Ectodermal cell (in vitro differentiated cells): ENCODE results near the gene NPAS2.

Source experiments
- H3K27ac ChIP-seq: 2 replicates; pipeline ENCODE4 v1.7.0; 2013; ENCODE audit warnings: mild to moderate bottlenecking, low read depth, low read length; ENCODE audit not compliant: insufficient read depth, poor library complexity, severe bottlenecking
- H3K27me3 ChIP-seq: 2 replicates; pipeline ENCODE4 v1.7.0; 2013; ENCODE audit warnings: mild to moderate bottlenecking, low read length; ENCODE audit not compliant: insufficient read depth, control insufficient read depth, poor library complexity, severe bottlenecking
- H3K36me3 ChIP-seq: one replicate; pipeline ENCODE4 v1.7.0; 2013; ENCODE audit warnings: low read length; ENCODE audit not compliant: control insufficient read depth, insufficient read depth
- H3K4me1 ChIP-seq: one replicate; pipeline ENCODE4 v1.7.0; 2013; ENCODE audit warnings: low read length; ENCODE audit not compliant: control insufficient read depth, insufficient read depth
- H3K4me3 ChIP-seq: 2 replicates; pipeline ENCODE4 v1.7.0; 2013; ENCODE audit warnings: low read depth, low read length, control low read depth; ENCODE audit not compliant: insufficient read depth
- H3K9me3 ChIP-seq: 2 replicates; pipeline ENCODE4 v1.7.0; 2013; ENCODE audit warnings: mild to moderate bottlenecking, low read length, moderate library complexity; ENCODE audit not compliant: control insufficient read depth
- WGBS, 2 experiments: methylation state at CpG; one replicate each; pipeline ENCODE4 v1.1.7; 2013; ENCODE audit warnings: missing lambda C conversion rate in 2 of 2; 5-methylcytosine and 5-hydroxymethylcytosine counted together

The NPAS2 gene

DNA sequence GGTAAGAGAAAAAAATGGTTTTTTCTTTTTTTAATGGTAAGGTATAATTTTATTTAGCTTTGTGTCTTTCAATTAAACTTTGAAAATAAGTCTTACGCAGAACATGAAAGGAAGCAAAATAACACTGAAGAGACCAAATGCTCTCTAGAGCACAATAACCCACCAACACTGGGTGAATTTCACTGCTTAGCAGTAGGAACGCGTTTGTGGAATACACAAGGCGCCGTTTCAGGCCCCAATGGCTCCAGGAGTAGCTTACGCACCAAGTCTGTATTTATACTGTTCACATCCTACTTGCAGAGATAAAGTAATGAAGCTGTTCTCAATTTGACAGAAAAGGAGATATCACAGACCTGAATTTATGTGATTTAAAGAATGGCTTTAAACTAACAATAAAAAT lies 205.6 kb downstream of the NPAS2 start:
- Histone ChIP-seq H3K27ac (no peak overlapping the region), H3K4me3 (no peak overlapping the region), H3K4me1 (no peaks in the 10 kb centered on the region), H3K36me3 (peaks cover 9% of the 10 kb centered on the region), H3K27me3 (no peaks in the 10 kb centered on the region), H3K9me3 (no peaks in the 10 kb centered on the region)
- 92 to 93% methylated on average over 6 of the region's 6 CpGs for WGBS, 2 experiments

DNA sequence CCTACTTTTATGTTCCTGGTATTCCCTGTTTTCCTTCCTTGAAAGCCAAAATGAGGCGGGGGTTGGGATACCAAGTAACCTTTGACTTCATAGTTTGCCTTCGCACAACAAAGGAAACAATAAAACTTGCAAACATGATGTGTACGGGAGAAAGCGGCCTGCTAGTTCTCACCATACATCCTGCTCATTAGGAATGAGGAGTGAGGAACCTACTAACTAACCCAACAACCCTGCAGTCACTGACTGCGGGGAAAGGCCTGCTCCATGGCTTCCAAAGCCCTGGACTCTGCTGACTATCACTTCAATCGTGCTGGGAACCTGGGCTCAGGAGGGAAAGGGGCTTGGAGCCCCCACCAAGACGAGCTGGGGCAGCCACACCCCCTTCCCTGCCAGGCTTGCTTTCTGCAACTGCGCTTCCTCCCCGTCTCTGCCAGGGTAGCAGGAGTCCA lies 206.3 kb downstream of the NPAS2 start:
- H3K36me3 ChIP-seq = peaks cover 4% of the 10 kb centered on the region
- H3K27me3 ChIP-seq = no peaks in the 10 kb centered on the region
- no peak overlapping the region for H3K27ac ChIP-seq
- WGBS, 2 experiments = 44 to 57% methylated on average over 9 of the region's 9 CpGs
- H3K9me3 ChIP-seq = no peaks in the 10 kb centered on the region
- H3K4me1 ChIP-seq = no peaks in the 10 kb centered on the region
- H3K4me3 ChIP-seq = no peak overlapping the region

DNA sequence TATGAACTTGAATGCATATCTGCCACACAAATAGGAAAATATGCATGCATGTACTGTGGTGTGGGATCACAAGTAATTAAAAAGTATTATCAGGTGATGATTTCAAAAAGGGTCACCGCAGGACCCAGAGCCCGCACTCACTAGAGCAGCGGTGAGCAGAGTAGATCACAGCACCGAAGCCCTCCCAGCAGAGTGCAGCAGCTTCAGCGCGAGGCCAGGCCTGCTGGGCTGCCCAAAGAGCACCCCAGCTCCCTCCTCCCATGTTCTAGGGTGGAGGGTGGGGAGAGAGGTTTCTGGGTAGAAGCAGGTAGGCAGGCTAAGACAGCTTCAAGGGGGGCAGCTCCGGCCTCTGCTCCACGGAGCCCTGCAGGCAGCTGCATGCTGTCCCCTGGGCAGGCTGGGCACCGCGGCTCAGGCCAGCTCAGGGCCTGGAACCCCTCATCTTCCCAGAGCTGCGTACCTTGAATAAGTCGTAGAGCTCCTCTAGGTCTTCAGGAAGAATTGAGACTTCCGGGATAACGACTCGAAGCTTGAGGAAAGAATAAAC lies 207.1 kb downstream of the NPAS2 start:
- H3K27ac ChIP-seq = no peak overlapping the region
- no peaks in the 10 kb centered on the region for H3K9me3 ChIP-seq
- no peaks in the 10 kb centered on the region for H3K4me1 ChIP-seq
- no peaks in the 10 kb centered on the region for H3K27me3 ChIP-seq
- whole genome bisulfite sequencing, 2 experiments = 91 to 92% methylated on average over 15 of the region's 15 CpGs
- peaks cover 4% of the 10 kb centered on the region for H3K36me3 ChIP-seq
- no peak overlapping the region for H3K4me3 ChIP-seq

DNA sequence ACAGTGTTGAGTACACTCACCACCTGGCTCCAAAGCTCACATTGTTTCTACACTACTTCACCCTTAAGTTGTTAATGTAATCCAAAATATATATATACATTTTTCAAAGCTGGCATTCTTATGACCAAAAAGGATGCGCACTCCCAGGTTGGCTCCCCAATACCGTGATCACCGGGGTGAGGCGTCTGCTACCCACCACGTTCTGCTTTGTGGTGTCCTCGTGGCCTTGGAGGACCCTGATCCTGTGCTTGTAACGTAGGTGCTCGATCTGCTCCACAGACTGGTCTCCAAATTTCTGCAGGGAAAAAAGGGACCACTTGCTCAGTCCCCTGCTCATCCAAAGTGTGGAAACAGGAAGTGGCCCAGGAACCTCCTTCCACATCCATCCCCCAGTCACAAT lies 207.9 kb downstream of the NPAS2 start:
- H3K9me3 ChIP-seq = no peaks in the 10 kb centered on the region
- no peaks in the 10 kb centered on the region for H3K27me3 ChIP-seq
- 96 to 97% methylated on average over 8 of the region's 8 CpGs for WGBS, 2 experiments
- no peak overlapping the region for H3K4me3 ChIP-seq
- peaks cover 4% of the 10 kb centered on the region for H3K36me3 ChIP-seq
- H3K27ac ChIP-seq = no peak overlapping the region
- H3K4me1 ChIP-seq = no peaks in the 10 kb centered on the region

DNA sequence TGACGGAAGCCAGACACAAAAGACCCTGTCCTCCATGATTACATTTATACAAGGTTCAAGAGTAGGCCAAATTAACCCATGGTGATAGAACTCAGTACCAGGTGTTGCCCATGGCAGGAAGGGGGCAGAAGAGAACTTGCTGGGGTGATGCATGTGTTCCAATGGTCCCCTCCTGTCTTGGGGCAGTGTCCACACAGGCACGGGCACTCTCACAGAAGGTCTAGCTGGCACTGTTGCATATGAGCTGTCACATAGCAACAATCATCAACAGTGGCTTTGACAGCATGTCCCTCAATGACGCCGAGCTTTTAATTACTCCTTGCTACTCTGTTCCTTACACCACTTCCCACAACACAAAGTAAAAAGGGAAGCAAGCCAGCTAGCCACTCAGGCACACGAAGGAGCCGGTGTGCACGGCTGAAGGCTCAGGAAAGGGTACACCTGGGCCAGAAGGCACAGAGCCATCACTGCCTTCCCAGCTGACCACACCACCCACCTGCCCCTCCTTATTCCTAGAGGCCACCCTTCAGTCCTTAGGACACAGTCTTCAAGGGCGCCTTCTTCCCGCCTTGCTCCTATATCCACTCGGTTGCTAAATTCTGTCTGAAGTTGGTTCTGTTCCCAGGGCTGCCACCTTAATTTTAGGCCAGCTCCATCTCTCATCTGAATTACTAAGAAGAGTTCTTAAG lies 211.1 kb downstream of the NPAS2 start:
- no peaks in the 10 kb centered on the region for H3K4me1 ChIP-seq
- no peaks in the 10 kb centered on the region for H3K36me3 ChIP-seq
- H3K4me3 ChIP-seq = no peak overlapping the region
- WGBS, 2 experiments = 94 to 97% methylated on average over 10 of the region's 10 CpGs
- H3K27ac ChIP-seq = no peak overlapping the region
- H3K27me3 ChIP-seq = no peaks in the 10 kb centered on the region
- no peaks in the 10 kb centered on the region for H3K9me3 ChIP-seq

DNA sequence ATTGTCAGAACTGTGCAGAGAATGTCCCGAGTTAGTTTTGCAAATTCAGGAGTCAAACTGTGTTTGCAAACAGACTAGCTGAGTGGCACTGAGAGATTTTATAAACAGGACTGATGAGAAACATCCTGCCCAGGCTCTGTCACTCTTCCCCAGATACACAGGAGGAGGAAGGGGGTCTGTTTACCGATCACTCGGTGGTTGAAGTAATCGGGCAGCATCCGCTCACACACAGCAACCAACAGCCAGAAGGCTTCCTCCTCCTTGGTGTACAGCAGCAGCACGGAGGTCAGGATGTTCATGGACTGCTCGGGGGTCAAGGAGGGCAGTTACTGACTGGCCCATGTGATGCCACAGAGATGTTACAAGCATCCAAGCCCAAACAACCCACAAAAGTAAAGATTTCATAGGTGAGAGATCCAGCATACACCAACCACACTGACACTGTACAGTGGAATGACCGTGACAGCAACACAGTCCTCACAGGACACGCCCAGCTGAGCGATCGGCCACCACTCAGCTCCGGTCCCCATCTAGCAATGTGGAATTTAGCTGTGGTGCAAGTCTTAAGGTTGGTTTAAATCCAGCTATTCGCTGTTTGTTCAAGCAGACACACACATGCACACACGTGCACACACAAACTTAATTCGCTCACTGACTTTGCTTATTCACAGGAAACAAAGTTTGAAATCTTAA lies 212.3 kb downstream of the NPAS2 start:
- 94% methylated on average over 15 of the region's 15 CpGs for WGBS, 2 experiments
- Histone ChIP-seq H3K36me3 (no peaks in the 10 kb centered on the region), H3K9me3 (no peaks in the 10 kb centered on the region), H3K4me3 (no peak overlapping the region), H3K27ac (no peak overlapping the region), H3K27me3 (no peaks in the 10 kb centered on the region), H3K4me1 (no peaks in the 10 kb centered on the region)

DNA sequence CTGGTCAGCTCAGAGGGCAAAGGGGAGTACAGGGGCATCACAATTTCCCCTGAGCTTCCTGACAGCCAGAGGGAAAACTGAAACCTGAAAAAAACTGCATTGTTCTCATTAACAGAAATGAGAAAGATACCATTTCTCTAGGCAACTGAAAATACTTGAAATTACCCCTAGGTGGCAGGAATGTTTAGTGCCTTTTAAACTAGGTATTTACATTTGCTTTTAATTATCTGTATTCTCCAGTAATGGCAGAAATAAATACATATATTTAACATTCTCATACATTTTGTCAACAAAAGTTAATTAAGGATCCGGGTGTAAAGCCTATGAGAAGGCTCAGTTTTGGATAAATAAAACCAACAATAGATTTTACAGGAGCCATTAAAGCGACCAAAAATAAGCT lies 216.6 kb downstream of the NPAS2 start:
- 82 to 93% methylated on average over 2 of the region's 2 CpGs for WGBS, 2 experiments
- Histone ChIP-seq H3K4me1 (no peaks in the 10 kb centered on the region), H3K36me3 (no peaks in the 10 kb centered on the region)

DNA sequence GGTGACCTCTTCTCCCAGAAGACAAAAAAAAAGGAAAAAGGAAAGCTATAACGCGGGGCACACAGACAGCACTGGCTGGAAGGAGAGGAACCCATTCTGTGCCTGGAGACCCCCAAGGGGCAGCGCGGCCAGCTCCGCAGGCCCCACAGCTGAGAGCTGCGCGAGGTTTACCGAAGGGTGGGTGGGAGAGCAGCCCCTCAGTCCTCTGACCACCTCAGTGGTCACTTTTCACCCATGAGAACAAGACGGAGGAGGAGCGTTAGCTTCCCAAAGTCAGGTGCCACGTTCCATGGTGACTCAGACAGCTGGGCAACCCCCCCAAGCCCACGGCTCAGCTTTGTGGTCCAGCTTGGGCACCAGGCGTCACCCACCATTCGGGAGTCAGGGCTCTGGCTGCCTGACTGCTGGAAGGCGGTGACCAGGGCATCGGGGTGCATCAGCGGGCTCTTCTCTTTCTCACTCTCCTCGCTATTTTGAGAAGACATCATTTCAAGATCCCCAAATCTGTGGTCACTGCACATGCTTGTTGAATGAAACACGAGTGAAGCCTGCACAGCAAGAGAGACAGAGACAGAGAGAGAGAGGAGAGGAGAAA lies 217.3 kb downstream of the NPAS2 start:
- whole genome bisulfite sequencing, 2 experiments = 94 to 96% methylated on average over 19 of the region's 19 CpGs
- Histone ChIP-seq H3K4me3 (no peak overlapping the region), H3K27ac (no peak overlapping the region), H3K9me3 (no peaks in the 10 kb centered on the region), H3K36me3 (no peaks in the 10 kb centered on the region), H3K27me3 (no peaks in the 10 kb centered on the region), H3K4me1 (no peaks in the 10 kb centered on the region)

More for the DNA sequence above, 216.6 kb downstream of the NPAS2 start:
- Histone ChIP-seq H3K9me3 (no peaks in the 10 kb centered on the region), H3K27me3 (no peaks in the 10 kb centered on the region), H3K4me3 (no peak overlapping the region), H3K27ac (no peak overlapping the region)

DNA sequence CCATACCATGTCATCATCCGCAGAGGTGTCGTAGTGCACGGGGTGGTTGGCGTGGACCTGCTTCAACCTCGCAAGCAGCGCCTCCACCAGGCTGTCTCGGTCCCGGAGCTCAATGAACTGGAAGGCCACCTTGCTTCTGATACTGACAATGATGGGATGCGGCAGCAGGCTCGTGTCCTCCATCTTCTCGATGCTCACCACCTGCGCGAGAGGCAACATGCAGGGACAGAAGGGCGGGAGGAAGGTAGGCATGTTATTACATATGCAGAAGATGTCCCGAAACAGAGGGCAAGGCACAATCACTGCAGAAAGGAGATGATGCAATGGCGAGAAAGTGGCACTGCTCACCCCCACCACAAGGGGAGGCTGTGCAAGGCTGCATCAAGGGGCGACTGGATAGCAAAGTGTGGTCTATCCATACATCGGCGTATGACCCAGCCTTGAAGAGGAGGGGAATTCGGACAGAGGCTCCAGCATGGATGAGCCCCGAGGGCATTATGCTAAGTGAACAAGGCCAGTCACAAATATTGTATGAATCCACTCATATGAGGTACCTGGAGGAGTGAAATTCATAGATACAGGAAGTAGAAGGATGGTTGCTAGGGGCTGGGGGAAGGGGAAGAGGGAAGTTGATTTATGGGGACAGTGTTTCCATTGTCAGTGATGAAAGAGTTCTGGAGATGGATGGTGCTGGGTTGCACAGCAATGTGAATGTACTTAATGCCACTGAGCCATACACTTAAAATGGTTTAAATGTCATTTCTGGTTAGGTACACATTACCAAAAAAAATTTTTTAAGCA lies 218.7 kb downstream of the NPAS2 start:
- H3K27me3 ChIP-seq = no peaks in the 10 kb centered on the region
- H3K4me3 ChIP-seq = no peak overlapping the region
- no peak overlapping the region for H3K27ac ChIP-seq
- no peaks in the 10 kb centered on the region for H3K4me1 ChIP-seq
- no peaks in the 10 kb centered on the region for H3K9me3 ChIP-seq
- WGBS, 2 experiments = 90 to 91% methylated on average over 21 of the region's 21 CpGs
- H3K36me3 ChIP-seq = no peaks in the 10 kb centered on the region
